GM23338 (cell line): Measurements from ENCODE around the gene SCO1. TPM values are rescaled to one million over a fixed set of nuclear protein-coding genes. Genes with fewer than 3 reads are reported as not detected.

ENCODE experiments used
- ATAC-seq: fragments of 200-7000 bp; cut with Tn5 transposase; 3 replicates; pipeline ENCODE4 v1.9.1; 2020
- DNase-seq: peaks from one replicate; pipeline ENCODE4 v3.0.0-alpha.2; 2015; ENCODE audit warnings: low spot score
- H2AFZ ChIP-seq: fragments of 200-600 bp; sonication (generic); 2 replicates; pipeline ENCODE4 v1.8.0; 2016; ENCODE audit warnings: antibody characterized with exemption, mild to moderate bottlenecking, moderate library complexity
- H3F3A ChIP-seq: fragments of 200-600 bp; sonication (generic); replicated peaks from 2 replicates; pipeline ENCODE4 v1.8.0; 2017; ENCODE audit warnings: antibody characterized with exemption, mixed run types, low read depth
- H3K27ac ChIP-seq: fragments of 200-600 bp; sonication (generic); 2 replicates; pipeline ENCODE4 v1.6.1; 2016; ENCODE audit warnings: low read depth
- H3K27me3 ChIP-seq: fragments of 200-600 bp; sonication (generic); 2 replicates; pipeline ENCODE4 v1.8.0; 2016; ENCODE audit warnings: mild to moderate bottlenecking, mixed run types, moderate library complexity; ENCODE audit not compliant: insufficient read depth
- H3K36me3 ChIP-seq: fragments of 200-600 bp; sonication (generic); 2 replicates; pipeline ENCODE4 v1.8.0; 2016; ENCODE audit warnings: mild to moderate bottlenecking; ENCODE audit not compliant: insufficient read depth
- H3K4me1 ChIP-seq: fragments of 200-600 bp; sonication (generic); 2 replicates; pipeline ENCODE4 v1.8.0; 2016; ENCODE audit warnings: mild to moderate bottlenecking, moderate library complexity; ENCODE audit not compliant: insufficient read depth
- H3K4me2 ChIP-seq: fragments of 200-600 bp; sonication (generic); 2 replicates; pipeline ENCODE4 v1.7.1; 2017; ENCODE audit warnings: mixed run types
- H3K4me3 ChIP-seq: fragments of 200-600 bp; sonication (generic); 2 replicates; pipeline ENCODE4 v1.6.1; 2016; ENCODE audit warnings: mixed run types
- H3K79me2 ChIP-seq: fragments of 200-600 bp; sonication (generic); replicated peaks from 2 replicates; pipeline ENCODE4 v1.8.0; 2017; ENCODE audit warnings: mild to moderate bottlenecking; ENCODE audit not compliant: insufficient read depth
- H3K9me2 ChIP-seq: fragments of 200-600 bp; sonication (generic); 2 replicates; pipeline ENCODE4 v1.8.0; 2017; ENCODE audit not compliant: insufficient read depth
- H4K20me1 ChIP-seq: fragments of 200-600 bp; sonication (generic); replicated peaks from 2 replicates; pipeline ENCODE4 v1.8.0; 2017; ENCODE audit warnings: mild to moderate bottlenecking; ENCODE audit not compliant: insufficient read depth
- H3K27ac Mint-ChIP-seq: 2 replicates; pipeline ENCODE4 v1.8.0; 2020; ENCODE audit warnings: inconsistent platforms, mild to moderate bottlenecking, moderate library complexity, mixed read lengths
- H3K27me3 Mint-ChIP-seq: 3 replicates; pipeline ENCODE4 v1.8.0; 2022; ENCODE audit warnings: low read depth, mild to moderate bottlenecking, moderate library complexity, mixed read lengths, inconsistent platforms; ENCODE audit not compliant: insufficient read depth, poor library complexity
- H3K36me3 Mint-ChIP-seq: 3 replicates; pipeline ENCODE4 v1.8.0; 2021; ENCODE audit warnings: low read depth, mild to moderate bottlenecking, inconsistent platforms, moderate library complexity, mixed read lengths
- H3K4me1 Mint-ChIP-seq: 3 replicates; pipeline ENCODE4 v1.8.0; 2020; ENCODE audit warnings: mild to moderate bottlenecking, inconsistent platforms, mixed read lengths
- H3K4me3 Mint-ChIP-seq: 3 replicates; pipeline ENCODE4 v1.8.0; 2021; ENCODE audit warnings: moderate library complexity, mild to moderate bottlenecking, inconsistent platforms, mixed read lengths
- H3K9me3 Mint-ChIP-seq: 3 replicates; pipeline ENCODE4 v1.8.0; 2020; ENCODE audit warnings: moderate library complexity, mild to moderate bottlenecking, inconsistent platforms, mixed read lengths
- CREB1 ChIP-seq: fragments of 250-450 bp; sonication (Bioruptor Pico); IDR thresholded peaks from 2 replicates; pipeline ENCODE4 v1.5.0; 2020; ENCODE audit warnings: low read depth, mild to moderate bottlenecking, moderate library complexity
- ETS1 ChIP-seq: IDR thresholded peaks from 2 replicates; pipeline ENCODE4 v1.6.1; 2016; ENCODE audit warnings: antibody characterized with exemption
- EZH2 ChIP-seq: fragments of 200-600 bp; sonication (generic); IDR thresholded peaks from one replicate; pipeline ENCODE4 v1.8.0; 2017; ENCODE audit warnings: antibody characterized with exemption, mild to moderate bottlenecking, low read depth; ENCODE audit not compliant: unreplicated experiment
- EZH2phosphoT487 ChIP-seq: fragments of 200-600 bp; sonication (generic); IDR thresholded peaks from one replicate; pipeline ENCODE4 v1.8.1; 2018; ENCODE audit warnings: antibody characterized with exemption; ENCODE audit not compliant: unreplicated experiment
- JUNB ChIP-seq: IDR thresholded peaks from one replicate; pipeline ENCODE4 v1.6.1; 2016; ENCODE audit warnings: antibody characterized with exemption; ENCODE audit not compliant: unreplicated experiment
- NANOG ChIP-seq: IDR thresholded peaks from 2 replicates; pipeline ENCODE4 v1.6.1; 2016; ENCODE audit warnings: antibody characterized with exemption, borderline replicate concordance
- POLR2AphosphoS5 ChIP-seq: IDR thresholded peaks from 2 replicates; pipeline ENCODE4 v1.6.1; 2016; ENCODE audit warnings: antibody characterized with exemption, low read depth
- REST ChIP-seq: IDR thresholded peaks from one replicate; pipeline ENCODE4 v1.6.1; 2018; ENCODE audit warnings: antibody characterized with exemption; ENCODE audit not compliant: unreplicated experiment
- STAT1 ChIP-seq: IDR thresholded peaks from one replicate; pipeline ENCODE4 v1.6.1; 2016; ENCODE audit warnings: antibody characterized with exemption; ENCODE audit not compliant: unreplicated experiment
- ZNF114 ChIP-seq: fragments of 250-450 bp; sonication (Bioruptor Pico); IDR thresholded peaks from 2 replicates; pipeline ENCODE4 v1.5.0; 2020; ENCODE audit warnings: mild to moderate bottlenecking, moderate library complexity
- ZNF331 ChIP-seq: fragments of 250-450 bp; sonication (Bioruptor Pico); IDR thresholded peaks from 2 replicates; pipeline ENCODE4 v1.5.0; 2020; ENCODE audit warnings: low read depth, mild to moderate bottlenecking, moderate library complexity
- polyA plus RNA-seq: library from polyadenylated mRNA; unstranded; fragments of >200 nt; fragmentation: Nextera tagmentation; extraction: Ambion mirVana; gene quantifications from 2 replicates; pipeline ENCODE4 v1.2.1, GENCODE V29; 2016
- total RNA-seq: library from RNA; depleted of rRNA; stranded (reverse); fragments of >200 nt; shearing (Covaris generic); gene quantifications from 2 replicates; pipeline ENCODE4 v1.2.3, GENCODE V29; 2014
- TF ChIP-seq, protein P1 (sequence below): fragments of 250-450 bp; sonication (Bioruptor Pico); IDR thresholded peaks from 2 replicates; pipeline ENCODE4 v1.5.0; 2020; ENCODE audit warnings: mild to moderate bottlenecking, moderate library complexity
- TF ChIP-seq, protein P2 (sequence below), 2 experiments: fragments of 200-600 bp in 1 of 2; sonication (generic) in 1 of 2; conservative IDR thresholded peaks; 2 replicates each; pipeline versions ENCODE4 v1.5.1 to v1.6.1; 2016 to 2017; ENCODE audit warnings: antibody characterized with exemption in 2 of 2, low read depth in 2 of 2, mild to moderate bottlenecking in 2 of 2, moderate library complexity in 1 of 2

SCO1 gene
- total and polyA plus RNA-seq, 2 experiments from 2014 or later = 43.9 to 72.5 TPM

GRCh38 chr17:10742431-10742830 is 45.1 kb upstream of the SCO1 start:
- ATAC-seq = no peak

More at GRCh38 chr17:10742431-10742830, 45.1 kb upstream of the SCO1 start:
- H3K4me1 Mint-ChIP-seq = peaks cover 14% of the 10 kb centered on the region
- no peaks in the 10 kb centered on the region for H3K36me3 ChIP-seq
- TF ChIP-seq, protein P1, sequence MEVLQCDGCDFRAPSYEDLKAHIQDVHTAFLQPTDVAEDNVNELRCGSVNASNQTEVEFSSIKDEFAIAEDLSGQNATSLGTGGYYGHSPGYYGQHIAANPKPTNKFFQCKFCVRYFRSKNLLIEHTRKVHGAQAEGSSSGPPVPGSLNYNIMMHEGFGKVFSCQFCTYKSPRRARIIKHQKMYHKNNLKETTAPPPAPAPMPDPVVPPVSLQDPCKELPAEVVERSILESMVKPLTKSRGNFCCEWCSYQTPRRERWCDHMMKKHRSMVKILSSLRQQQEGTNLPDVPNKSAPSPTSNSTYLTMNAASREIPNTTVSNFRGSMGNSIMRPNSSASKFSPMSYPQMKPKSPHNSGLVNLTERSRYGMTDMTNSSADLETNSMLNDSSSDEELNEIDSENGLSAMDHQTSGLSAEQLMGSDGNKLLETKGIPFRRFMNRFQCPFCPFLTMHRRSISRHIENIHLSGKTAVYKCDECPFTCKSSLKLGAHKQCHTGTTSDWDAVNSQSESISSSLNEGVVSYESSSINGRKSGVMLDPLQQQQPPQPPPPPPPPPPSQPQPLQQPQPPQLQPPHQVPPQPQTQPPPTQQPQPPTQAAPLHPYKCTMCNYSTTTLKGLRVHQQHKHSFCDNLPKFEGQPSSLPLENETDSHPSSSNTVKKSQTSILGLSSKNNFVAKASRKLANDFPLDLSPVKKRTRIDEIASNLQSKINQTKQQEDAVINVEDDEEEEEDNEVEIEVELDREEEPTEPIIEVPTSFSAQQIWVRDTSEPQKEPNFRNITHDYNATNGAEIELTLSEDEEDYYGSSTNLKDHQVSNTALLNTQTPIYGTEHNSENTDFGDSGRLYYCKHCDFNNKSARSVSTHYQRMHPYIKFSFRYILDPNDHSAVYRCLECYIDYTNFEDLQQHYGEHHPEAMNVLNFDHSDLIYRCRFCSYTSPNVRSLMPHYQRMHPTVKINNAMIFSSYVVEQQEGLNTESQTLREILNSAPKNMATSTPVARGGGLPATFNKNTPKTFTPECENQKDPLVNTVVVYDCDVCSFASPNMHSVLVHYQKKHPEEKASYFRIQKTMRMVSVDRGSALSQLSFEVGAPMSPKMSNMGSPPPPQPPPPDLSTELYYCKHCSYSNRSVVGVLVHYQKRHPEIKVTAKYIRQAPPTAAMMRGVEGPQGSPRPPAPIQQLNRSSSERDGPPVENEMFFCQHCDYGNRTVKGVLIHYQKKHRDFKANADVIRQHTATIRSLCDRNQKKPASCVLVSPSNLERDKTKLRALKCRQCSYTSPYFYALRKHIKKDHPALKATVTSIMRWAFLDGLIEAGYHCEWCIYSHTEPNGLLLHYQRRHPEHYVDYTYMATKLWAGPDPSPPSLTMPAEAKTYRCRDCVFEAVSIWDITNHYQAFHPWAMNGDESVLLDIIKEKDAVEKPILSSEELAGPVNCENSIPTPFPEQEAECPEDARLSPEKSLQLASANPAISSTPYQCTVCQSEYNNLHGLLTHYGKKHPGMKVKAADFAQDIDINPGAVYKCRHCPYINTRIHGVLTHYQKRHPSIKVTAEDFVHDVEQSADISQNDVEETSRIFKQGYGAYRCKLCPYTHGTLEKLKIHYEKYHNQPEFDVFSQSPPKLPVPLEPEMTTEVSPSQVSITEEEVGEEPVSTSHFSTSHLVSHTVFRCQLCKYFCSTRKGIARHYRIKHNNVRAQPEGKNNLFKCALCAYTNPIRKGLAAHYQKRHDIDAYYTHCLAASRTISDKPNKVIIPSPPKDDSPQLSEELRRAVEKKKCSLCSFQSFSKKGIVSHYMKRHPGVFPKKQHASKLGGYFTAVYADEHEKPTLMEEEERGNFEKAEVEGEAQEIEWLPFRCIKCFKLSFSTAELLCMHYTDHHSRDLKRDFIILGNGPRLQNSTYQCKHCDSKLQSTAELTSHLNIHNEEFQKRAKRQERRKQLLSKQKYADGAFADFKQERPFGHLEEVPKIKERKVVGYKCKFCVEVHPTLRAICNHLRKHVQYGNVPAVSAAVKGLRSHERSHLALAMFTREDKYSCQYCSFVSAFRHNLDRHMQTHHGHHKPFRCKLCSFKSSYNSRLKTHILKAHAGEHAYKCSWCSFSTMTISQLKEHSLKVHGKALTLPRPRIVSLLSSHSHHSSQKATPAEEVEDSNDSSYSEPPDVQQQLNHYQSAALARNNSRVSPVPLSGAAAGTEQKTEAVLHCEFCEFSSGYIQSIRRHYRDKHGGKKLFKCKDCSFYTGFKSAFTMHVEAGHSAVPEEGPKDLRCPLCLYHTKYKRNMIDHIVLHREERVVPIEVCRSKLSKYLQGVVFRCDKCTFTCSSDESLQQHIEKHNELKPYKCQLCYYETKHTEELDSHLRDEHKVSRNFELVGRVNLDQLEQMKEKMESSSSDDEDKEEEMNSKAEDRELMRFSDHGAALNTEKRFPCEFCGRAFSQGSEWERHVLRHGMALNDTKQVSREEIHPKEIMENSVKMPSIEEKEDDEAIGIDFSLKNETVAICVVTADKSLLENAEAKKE (CRISPR knock-in tag) = no peak
- TF ChIP-seq REST = no peak
- TF ChIP-seq ETS1 = no peak
- no peak for TF ChIP-seq ZNF114 (CRISPR knock-in tag)
- no peak for TF ChIP-seq JUNB
- TF ChIP-seq CREB1 (CRISPR knock-in tag) = no peak
- TF ChIP-seq ZNF331 = no peak
- TF ChIP-seq STAT1 = no peak
- TF ChIP-seq, protein P2, sequence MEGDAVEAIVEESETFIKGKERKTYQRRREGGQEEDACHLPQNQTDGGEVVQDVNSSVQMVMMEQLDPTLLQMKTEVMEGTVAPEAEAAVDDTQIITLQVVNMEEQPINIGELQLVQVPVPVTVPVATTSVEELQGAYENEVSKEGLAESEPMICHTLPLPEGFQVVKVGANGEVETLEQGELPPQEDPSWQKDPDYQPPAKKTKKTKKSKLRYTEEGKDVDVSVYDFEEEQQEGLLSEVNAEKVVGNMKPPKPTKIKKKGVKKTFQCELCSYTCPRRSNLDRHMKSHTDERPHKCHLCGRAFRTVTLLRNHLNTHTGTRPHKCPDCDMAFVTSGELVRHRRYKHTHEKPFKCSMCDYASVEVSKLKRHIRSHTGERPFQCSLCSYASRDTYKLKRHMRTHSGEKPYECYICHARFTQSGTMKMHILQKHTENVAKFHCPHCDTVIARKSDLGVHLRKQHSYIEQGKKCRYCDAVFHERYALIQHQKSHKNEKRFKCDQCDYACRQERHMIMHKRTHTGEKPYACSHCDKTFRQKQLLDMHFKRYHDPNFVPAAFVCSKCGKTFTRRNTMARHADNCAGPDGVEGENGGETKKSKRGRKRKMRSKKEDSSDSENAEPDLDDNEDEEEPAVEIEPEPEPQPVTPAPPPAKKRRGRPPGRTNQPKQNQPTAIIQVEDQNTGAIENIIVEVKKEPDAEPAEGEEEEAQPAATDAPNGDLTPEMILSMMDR (conservative IDR thresholded peaks at IDR 0.05; ENCODE audit: low read depth in 2 of 2) = no peak
- TF ChIP-seq NANOG = no peak
- TF ChIP-seq EZH2phosphoT487 = no peak
- no peak for TF ChIP-seq EZH2
- TF ChIP-seq POLR2AphosphoS5 = no peak
- H3K27ac ChIP-seq = no peak overlapping the region
- peaks cover 9% of the 10 kb centered on the region for H3K27me3 Mint-ChIP-seq
- no peaks in the 10 kb centered on the region; the same call in 2 of the 3 replicates for H3K36me3 Mint-ChIP-seq
- no peak for DNase-seq
- H3K9me2 ChIP-seq = no peaks in the 10 kb centered on the region
- no peaks in the 10 kb centered on the region for H3K79me2 ChIP-seq
- H3K9me3 Mint-ChIP-seq = no peaks in the 10 kb centered on the region
- H3F3A ChIP-seq = no peaks in the 10 kb centered on the region
- no peak overlapping the region for H2AFZ ChIP-seq
- no peak overlapping the region for H3K27ac Mint-ChIP-seq
- no peaks in the 10 kb centered on the region; the same call in 1 of the 2 replicates for H3K4me1 ChIP-seq
- H3K4me3 ChIP-seq = no peak overlapping the region
- H3K4me2 ChIP-seq = no peak overlapping the region
- H4K20me1 ChIP-seq = no peaks in the 10 kb centered on the region
- H3K4me3 Mint-ChIP-seq = no peak overlapping the region
- H3K27me3 ChIP-seq = no peaks in the 10 kb centered on the region
